HepG2 (cell line): ENCODE results near the gene NONO. TPM values are rescaled to one million over a fixed set of nuclear protein-coding genes. Genes with fewer than 3 reads are reported as not detected.

Experiments used
- ATAC-seq: fragments of 200-7000 bp; cut with Tn5 transposase; 3 replicates; pipeline ENCODE4 v1.9.1; 2020; ENCODE audit warnings: mild to moderate bottlenecking, moderate library complexity
- BruUV-seq: library from RNA; stranded (reverse); fragments of 400-500 nt; replicated peaks from 2 replicates; lab custom pipeline; 2021; lab: Mats Ljungman, UMichigan
- CTCF ChIA-PET: fragments of 300-600 bp; formaldehyde crosslinking; extraction: SDS; loops from one replicate; lab custom pipeline; 2021; ENCODE audit warnings: low total read pairs, inconsistent platforms, low intra/inter-chr PET ratio; lab: Yijun Ruan, JAX
- POLR2A ChIA-PET: fragments of 350-600 bp; sonication (Branson Sonifier 250); formaldehyde crosslinking; loops from one replicate; lab custom pipeline; 2020; ENCODE audit warnings: antibody characterized with exemption, inconsistent platforms; lab: Yijun Ruan, JAX
- DNase-seq: peaks from one replicate; pipeline ENCODE4 v3.0.0-alpha.2; 2015; ENCODE audit warnings: low spot score
- FAIRE-seq: peaks from 3 replicates; lab custom pipeline; 2011; peaks lifted over from hg19 to GRCh38; lab: Jason Lieb, UNC
- H2AFZ ChIP-seq: one replicate; pipeline ENCODE4 v1.6.1; 2011; ENCODE audit warnings: low read length, inconsistent platforms
- H3K27ac ChIP-seq: fragments of 300-600 bp; 3 replicates; pipeline ENCODE4 v1.8.0; 2011; ENCODE audit warnings: mixed run types, mild to moderate bottlenecking, mixed read lengths, low read length, inconsistent platforms; ENCODE audit not compliant: insufficient read depth; ENCODE audit errors: extremely low read length
- H3K27me3 ChIP-seq, 2 experiments: fragments of 200-600 bp in 1 of 2; 2 replicates in 1 of 2; 3 replicates in 1 of 2; pipeline versions ENCODE4 v1.6.0 to v1.8.0; 2011; ENCODE audit warnings: low read length in 2 of 2, mild to moderate bottlenecking in 2 of 2, moderate library complexity in 2 of 2, inconsistent platforms in 1 of 2; ENCODE audit not compliant: insufficient read depth in 2 of 2, control insufficient read depth in 1 of 2
- H3K36me3 ChIP-seq, 2 experiments: fragments of 200-600 bp in 1 of 2; replicated peaks in 1 of 2; 2 replicates in 1 of 2; 3 replicates in 1 of 2; pipeline versions ENCODE4 v1.5.1 to v1.8.0; 2011; ENCODE audit warnings: low read length in 2 of 2, inconsistent platforms in 1 of 2; ENCODE audit not compliant: insufficient read depth in 2 of 2, control insufficient read depth in 1 of 2
- H3K4me1 ChIP-seq: 2 replicates; pipeline ENCODE4 v1.5.1; 2012; ENCODE audit warnings: low read length, inconsistent platforms; ENCODE audit not compliant: insufficient read depth
- H3K4me2 ChIP-seq: 2 replicates; pipeline ENCODE4 v1.6.0; 2011; ENCODE audit warnings: low read depth, low read length, inconsistent platforms
- H3K4me3 ChIP-seq, 3 experiments: fragments of 200-600 bp in 1 of 3; sonication (generic), shearing (Covaris generic) in 1 of 3; replicated peaks in 1 of 3; 2 replicates each; pipeline ENCODE4 v1.5.1; 2011 to 2016; ENCODE audit warnings: low read length in 3 of 3, inconsistent platforms in 2 of 3, low read depth in 2 of 3, mild to moderate bottlenecking in 2 of 3, control low read depth in 1 of 3, mixed read lengths in 1 of 3; ENCODE audit not compliant: insufficient read depth in 1 of 3
- H3K79me2 ChIP-seq: one replicate; pipeline ENCODE4 v1.6.1; 2011; ENCODE audit warnings: low read length, inconsistent platforms; ENCODE audit not compliant: insufficient read depth
- H3K9ac ChIP-seq: 2 replicates; pipeline ENCODE4 v1.6.0; 2011; ENCODE audit warnings: mild to moderate bottlenecking, low read depth, low read length, inconsistent platforms; ENCODE audit not compliant: insufficient read depth
- H3K9me3 ChIP-seq: 2 replicates; pipeline ENCODE4 v1.5.1; 2012; ENCODE audit warnings: mild to moderate bottlenecking, low read length
- H4K20me1 ChIP-seq: 2 replicates; pipeline ENCODE4 v1.6.0; 2011; ENCODE audit warnings: inconsistent platforms, mild to moderate bottlenecking, low read length, moderate library complexity; ENCODE audit not compliant: insufficient read depth
- ATF6 ChIP-seq: sonication (generic); formaldehyde crosslinking; conservative IDR thresholded peaks from 2 replicates; pipeline ENCODE4 v1.4.0; 2020; ENCODE audit warnings: missing genetic modification reagents
- CBX2 ChIP-seq, 2 experiments: fragments of 200-600 bp in 1 of 2; sonication (generic); formaldehyde crosslinking in 1 of 2; IDR thresholded peaks; 2 replicates each; pipeline versions ENCODE4 v1.7.0 to v1.8.1; 2018 to 2022; ENCODE audit warnings: low read depth in 2 of 2, low read length in 1 of 2, mild to moderate bottlenecking in 1 of 2, missing genetic modification reagents in 1 of 2
- FOXK1 ChIP-seq: sonication (generic); formaldehyde crosslinking; IDR thresholded peaks from 2 replicates; pipeline ENCODE4 v1.4.0; 2020; ENCODE audit warnings: low read depth, missing genetic modification reagents, borderline replicate concordance
- HNRNPK ChIP-seq: fragments of 200-400 bp; formaldehyde crosslinking; IDR thresholded peaks from 2 replicates; pipeline ENCODE4 v1.6.1; 2018; ENCODE audit warnings: low read length, low read depth, moderate library complexity, mild to moderate bottlenecking; ENCODE audit not compliant: poor library complexity, severe bottlenecking
- PCBP2 ChIP-seq: fragments of 200-400 bp; formaldehyde crosslinking; optimal IDR thresholded peaks from 2 replicates; pipeline ENCODE3; 2018; ENCODE audit warnings: low read length, low read depth; ENCODE audit not compliant: poor library complexity, severe bottlenecking
- SP2 ChIP-seq: sonication (generic); formaldehyde crosslinking; IDR thresholded peaks from 2 replicates; pipeline ENCODE4 v1.5.1; 2020; ENCODE audit warnings: mild to moderate bottlenecking, missing genetic modification reagents
- THAP8 ChIP-seq: sonication (generic); formaldehyde crosslinking; IDR thresholded peaks from 2 replicates; pipeline ENCODE4 v1.5.1; 2020; ENCODE audit warnings: missing genetic modification reagents, mild to moderate bottlenecking, borderline replicate concordance
- ZNF101 ChIP-seq: sonication (generic); formaldehyde crosslinking; IDR thresholded peaks from 2 replicates; pipeline ENCODE4 v1.4.0; 2020; ENCODE audit warnings: mild to moderate bottlenecking, low read depth, missing genetic modification reagents, borderline replicate concordance
- ZNF12 ChIP-seq: sonication (generic); formaldehyde crosslinking; IDR thresholded peaks from 2 replicates; pipeline ENCODE4 v1.5.0; 2020; ENCODE audit warnings: missing genetic modification reagents
- ZNF354B ChIP-seq: sonication (generic); formaldehyde crosslinking; IDR thresholded peaks from 2 replicates; pipeline ENCODE4 v1.8.0; 2022; ENCODE audit warnings: mild to moderate bottlenecking, missing genetic modification reagents
- ZNF746 ChIP-seq: sonication (generic); formaldehyde crosslinking; IDR thresholded peaks from 2 replicates; pipeline ENCODE4 v1.8.0; 2022; ENCODE audit warnings: mild to moderate bottlenecking, missing genetic modification reagents
- WGBS: methylation state at CpG from one replicate; pipeline ENCODE4 v1.1.6; 2017; ENCODE audit warnings: low lambda C conversion rate; 5-methylcytosine and 5-hydroxymethylcytosine counted together
- in situ Hi-C: cut with HindIII; loops from 2 replicates; pipeline ENCODE4 v1.10.0; 2017; ENCODE audit warnings: low pct_unique_long_range_greater_than_20kb; ENCODE audit not compliant: extremely low pct_ligation_motif_present
- intact Hi-C: fragments of 100-400 bp; cut with micrococcal nuclease; formaldehyde crosslinking; loops from one replicate; pipeline ENCODE4 v1.10.0; 2022; ENCODE audit not compliant: unreplicated experiment
- polyA plus RNA-seq, 8 experiments: library from polyadenylated mRNA; depleted of rRNA in 3 of 8; stranded (reverse) in 7 of 8; unstranded in 1 of 8; fragments of >200 nt; fragmentation: Illumina TruSeq in 4 of 8; extraction: Trizol in 4 of 8; gene quantifications; 2 replicates each; pipeline versions ENCODE4 v1.2.1 to v1.2.3, GENCODE V29; 2011 to 2016; ENCODE audit warnings: low read depth in 4 of 8, missing spikeins in 1 of 8, mixed read lengths in 1 of 8; ENCODE audit not compliant: insufficient read depth in 1 of 8
- total RNA-seq, 5 experiments: library from RNA; depleted of rRNA; stranded (reverse); fragments of >200 nt; fragmentation: Illumina TruSeq; extraction: Trizol; gene quantifications; 2 replicates each; pipeline ENCODE4 v1.2.3, GENCODE V29; 2016; ENCODE audit warnings: low read depth in 1 of 5
- TF ChIP-seq, protein P1 (sequence below): IDR thresholded peaks from 2 replicates; pipeline ENCODE4 v1.6.1; 2012; ENCODE audit warnings: inconsistent platforms
- TF ChIP-seq, protein P2 (sequence below): sonication (generic); formaldehyde crosslinking; IDR thresholded peaks from 2 replicates; pipeline ENCODE4 v1.4.0; 2020; ENCODE audit warnings: missing genetic modification reagents
- TF ChIP-seq, protein P3 (sequence below): sonication (generic); formaldehyde crosslinking; IDR thresholded peaks from 2 replicates; pipeline ENCODE4 v1.8.0; 2022; ENCODE audit warnings: missing genetic modification reagents, mild to moderate bottlenecking, borderline replicate concordance

NONO gene
- total and polyA plus RNA-seq, 2 of the 13 experiments (the other 11 are each of a cell fraction or from before 2014, with no cell fraction given): 408 to 605 TPM

DNA sequence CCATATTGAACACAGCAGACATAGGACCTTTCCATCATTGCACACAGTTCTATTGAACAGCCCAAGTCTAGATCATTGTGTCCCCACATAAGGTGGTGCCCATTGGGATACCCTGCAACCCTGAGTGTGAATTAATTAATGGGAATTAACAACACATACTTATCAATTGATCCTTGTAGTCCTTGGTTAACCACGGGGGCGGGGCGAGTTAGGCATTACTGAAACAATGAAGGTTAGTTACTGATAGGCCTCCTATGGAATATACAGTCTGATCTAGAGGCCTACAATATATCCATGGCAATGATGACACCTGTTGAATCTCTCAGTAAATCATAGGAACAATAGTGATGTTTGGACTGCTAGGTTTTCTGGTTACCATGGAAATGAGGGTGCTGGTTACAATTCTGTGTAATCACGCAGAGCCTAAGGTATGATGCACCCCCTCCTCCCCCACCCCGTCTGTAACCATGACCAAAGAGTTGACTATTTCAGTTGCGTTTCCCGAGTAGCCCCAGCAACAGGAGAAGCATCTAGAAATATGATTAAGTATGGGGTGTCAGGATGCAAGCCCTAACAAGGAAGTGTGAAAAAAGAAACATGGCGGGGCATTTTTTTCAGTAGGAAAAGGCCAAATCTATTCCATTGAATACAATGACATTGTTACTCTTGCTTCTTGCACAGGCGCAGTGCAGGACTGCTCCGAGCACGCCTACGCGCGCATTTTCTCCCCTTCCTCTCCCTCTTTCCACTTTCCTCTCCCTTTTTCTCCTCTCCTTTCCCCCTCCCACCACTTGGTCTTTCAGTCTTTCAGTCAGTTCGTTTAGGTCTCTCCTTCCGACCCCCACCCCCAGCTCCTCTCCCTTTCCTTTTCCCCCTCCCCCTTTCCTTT, 677 bp upstream of the NONO start:
- POLR2A ChIA-PET: interaction anchor here (0.6 to 2.6 kb wide), 20 partner anchors 10 to 312 kb away, joined by 3 to 54 read pairs (median 6); partner anchors contain the start of genes ITGB1BP2, MED12, OGT and TAF1
- TF ChIP-seq ATF6 (no peak), ZNF12 (CRISPR knock-in tag) (no peak), ZNF101 (no peak), SP2 (CRISPR knock-in tag) (no peak), THAP8 (no peak), ZNF354B (CRISPR knock-in tag) (no peak), HNRNPK (peak; percentile 84), FOXK1 (CRISPR knock-in tag) (no peak), PCBP2 (peak; percentile 27), CBX2 (IDR thresholded peaks at IDR 0.05; ENCODE audit: low read depth, low read length) (no peak), CBX2 (CRISPR knock-in tag; IDR thresholded peaks at IDR 0.05; ENCODE audit: low read depth) (no peak), ZNF746 (no peak)
- TF ChIP-seq, protein P1, sequence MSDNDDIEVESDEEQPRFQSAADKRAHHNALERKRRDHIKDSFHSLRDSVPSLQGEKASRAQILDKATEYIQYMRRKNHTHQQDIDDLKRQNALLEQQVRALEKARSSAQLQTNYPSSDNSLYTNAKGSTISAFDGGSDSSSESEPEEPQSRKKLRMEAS: 0 out of 2 replicates have a peak, but pooled peaks have one; percentile 9
- TF ChIP-seq, protein P2, sequence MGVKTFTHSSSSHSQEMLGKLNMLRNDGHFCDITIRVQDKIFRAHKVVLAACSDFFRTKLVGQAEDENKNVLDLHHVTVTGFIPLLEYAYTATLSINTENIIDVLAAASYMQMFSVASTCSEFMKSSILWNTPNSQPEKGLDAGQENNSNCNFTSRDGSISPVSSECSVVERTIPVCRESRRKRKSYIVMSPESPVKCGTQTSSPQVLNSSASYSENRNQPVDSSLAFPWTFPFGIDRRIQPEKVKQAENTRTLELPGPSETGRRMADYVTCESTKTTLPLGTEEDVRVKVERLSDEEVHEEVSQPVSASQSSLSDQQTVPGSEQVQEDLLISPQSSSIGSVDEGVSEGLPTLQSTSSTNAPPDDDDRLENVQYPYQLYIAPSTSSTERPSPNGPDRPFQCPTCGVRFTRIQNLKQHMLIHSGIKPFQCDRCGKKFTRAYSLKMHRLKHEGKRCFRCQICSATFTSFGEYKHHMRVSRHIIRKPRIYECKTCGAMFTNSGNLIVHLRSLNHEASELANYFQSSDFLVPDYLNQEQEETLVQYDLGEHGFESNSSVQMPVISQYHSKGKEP (CRISPR knock-in tag): no peak
- TF ChIP-seq, protein P3, sequence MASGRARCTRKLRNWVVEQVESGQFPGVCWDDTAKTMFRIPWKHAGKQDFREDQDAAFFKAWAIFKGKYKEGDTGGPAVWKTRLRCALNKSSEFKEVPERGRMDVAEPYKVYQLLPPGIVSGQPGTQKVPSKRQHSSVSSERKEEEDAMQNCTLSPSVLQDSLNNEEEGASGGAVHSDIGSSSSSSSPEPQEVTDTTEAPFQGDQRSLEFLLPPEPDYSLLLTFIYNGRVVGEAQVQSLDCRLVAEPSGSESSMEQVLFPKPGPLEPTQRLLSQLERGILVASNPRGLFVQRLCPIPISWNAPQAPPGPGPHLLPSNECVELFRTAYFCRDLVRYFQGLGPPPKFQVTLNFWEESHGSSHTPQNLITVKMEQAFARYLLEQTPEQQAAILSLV (CRISPR knock-in tag): no peak
- peak overlapping the region; percentile 73 for H3K4me2 ChIP-seq
- peak overlapping the region; percentile 91 for H3K27ac ChIP-seq
- H3K36me3 ChIP-seq: no peaks in the 10 kb centered on the region
- DNase-seq: peak; percentile 29
- ATAC-seq: peak; percentile 83
- peak overlapping the region; percentile 12 to 68 (median 47); a peak in 4 of 6 replicates for H3K4me3 ChIP-seq
- H3K9ac ChIP-seq: peak overlapping the region; percentile 92
- no peaks in the 10 kb centered on the region for H3K27me3 ChIP-seq
- H2AFZ ChIP-seq: peak overlapping the region; percentile 54
- TSS peak; percentile 85 for BruUV-seq
- intact Hi-C loops: loop anchor here (1.0 to 5.0 kb wide), 3 partner anchors 55 to 100 kb away; partner anchors contain the start of gene TAF1
- peaks cover 42% of the 10 kb centered on the region for H3K79me2 ChIP-seq
- in situ Hi-C loops: loop anchor here (10.0 kb wide), 1 partner anchor 58 kb away; the partner anchor contains the start of gene GJB1
- FAIRE-seq: peak; percentile 67
- peaks cover 17% of the 10 kb centered on the region for H3K4me1 ChIP-seq
- CTCF ChIA-PET: no interaction called here
- peaks cover 18% of the 10 kb centered on the region for H4K20me1 ChIP-seq
- H3K9me3 ChIP-seq: no peaks in the 10 kb centered on the region
- 22% methylated on average over 15 of the region's 16 CpGs for WGBS
